NCI-H1105 (cell line): ENCODE results near the gene ALG6.

Experiments used
- DNase-seq: peaks from one replicate; lab custom pipeline; 2025; lab: John Stamatoyannopoulos, UW

Gene ALG6

DNA sequence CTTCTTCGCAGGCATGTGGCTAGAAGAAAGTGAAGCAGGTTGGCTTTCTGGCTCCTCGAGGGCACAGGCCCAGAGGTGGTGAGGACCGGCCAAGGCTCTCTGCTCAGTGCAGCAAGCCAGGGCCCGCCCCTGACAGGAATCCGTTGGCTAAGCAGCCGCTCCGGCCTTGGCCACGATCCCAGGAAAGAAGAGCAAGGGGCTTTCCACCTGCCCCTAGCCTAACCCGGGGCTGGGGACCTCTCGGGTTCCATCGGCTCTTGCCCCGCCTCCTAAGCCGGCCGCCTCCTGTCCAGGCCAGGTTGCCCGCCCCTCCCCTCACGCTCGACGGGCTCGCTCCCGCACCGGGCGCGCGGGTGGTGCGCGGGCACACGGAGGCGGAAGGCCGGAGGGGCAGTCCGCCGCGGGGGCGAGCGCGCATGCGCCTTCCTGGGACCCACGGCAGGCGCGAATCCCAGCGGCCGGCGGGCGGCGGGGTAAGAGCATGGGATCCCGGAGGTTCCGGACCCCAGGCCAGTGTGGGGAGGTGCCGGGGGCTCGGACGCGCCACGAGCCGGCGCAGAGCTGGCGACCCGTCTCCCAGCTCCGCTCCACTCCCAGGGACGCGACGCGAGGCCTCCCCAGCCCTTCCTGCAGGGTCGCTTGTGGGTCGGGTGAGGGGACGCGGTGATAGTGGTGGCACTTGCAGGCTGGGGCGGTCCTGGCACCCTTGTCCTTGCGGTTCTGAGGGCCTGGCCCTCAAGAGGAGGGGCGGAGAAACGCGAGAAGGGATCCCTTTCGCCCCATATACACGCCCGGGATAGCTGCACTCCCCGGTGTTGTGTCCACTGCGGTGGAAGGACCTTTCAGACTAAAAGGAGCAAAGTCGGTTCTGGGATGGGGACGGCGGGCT is at the start of gene ALG6:
TSS of gene ALG6 (plus strand) at position 413 of the 889 bp plus-strand sequence. CDS start 3,351 bp downstream, outside the sequence.
- DNase-seq, result peak; percentile 98

DNA sequence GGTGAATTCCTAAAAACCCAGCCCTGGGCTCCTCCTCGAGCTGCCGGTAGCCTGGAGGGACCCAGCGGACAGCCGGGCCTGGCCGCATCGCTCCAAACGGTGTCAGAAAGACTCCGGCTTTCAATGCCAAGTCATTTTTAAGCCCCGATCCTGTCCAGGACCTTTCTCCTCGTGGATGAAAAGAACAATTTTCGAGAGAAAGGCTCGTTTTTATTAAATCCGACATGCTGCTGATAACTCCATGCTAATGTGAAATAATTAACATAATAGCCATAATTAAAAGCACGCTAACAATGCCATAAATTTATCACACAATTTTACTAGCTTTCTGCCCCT is 49.6 kb upstream of the ALG6 start:
- peak; percentile 31 for DNase-seq

DNA sequence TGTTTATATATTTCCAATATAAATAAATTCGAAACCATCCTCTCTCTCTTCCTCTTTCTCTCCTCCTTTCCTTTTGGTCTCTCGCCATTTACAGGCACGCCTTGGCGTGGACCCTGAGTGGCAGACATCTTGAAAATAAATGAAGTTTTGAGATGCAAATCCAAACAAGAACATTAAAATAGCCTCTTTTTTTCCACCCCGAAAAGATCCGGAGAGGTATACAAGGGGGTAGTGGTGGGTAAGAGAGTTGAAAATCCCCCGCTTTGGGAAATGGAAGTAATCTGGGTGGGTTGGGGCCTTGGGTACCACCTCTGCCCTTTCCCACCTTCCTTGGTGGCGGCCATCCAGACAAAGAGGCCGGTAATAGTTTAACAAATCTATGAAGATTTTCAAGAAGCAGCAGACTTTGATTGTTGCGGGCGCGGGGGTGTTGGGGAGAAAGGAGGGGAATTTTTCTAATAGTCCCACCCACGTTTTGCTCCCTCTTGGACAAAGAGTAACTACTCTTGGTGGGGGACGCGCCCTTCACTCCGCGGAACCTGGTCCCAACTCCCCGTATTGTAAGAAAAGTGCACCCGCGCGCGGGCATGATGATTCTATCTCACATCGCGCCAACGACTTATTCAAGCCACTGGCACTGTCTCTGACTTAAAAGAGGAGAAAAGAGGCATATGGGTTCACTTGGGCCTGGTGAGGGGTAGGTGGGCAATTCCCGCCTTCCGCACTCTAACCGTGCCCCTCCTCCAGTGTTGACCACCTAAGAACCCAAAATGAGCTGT is 49.0 kb upstream of the ALG6 start:
- no peak for DNase-seq

DNA sequence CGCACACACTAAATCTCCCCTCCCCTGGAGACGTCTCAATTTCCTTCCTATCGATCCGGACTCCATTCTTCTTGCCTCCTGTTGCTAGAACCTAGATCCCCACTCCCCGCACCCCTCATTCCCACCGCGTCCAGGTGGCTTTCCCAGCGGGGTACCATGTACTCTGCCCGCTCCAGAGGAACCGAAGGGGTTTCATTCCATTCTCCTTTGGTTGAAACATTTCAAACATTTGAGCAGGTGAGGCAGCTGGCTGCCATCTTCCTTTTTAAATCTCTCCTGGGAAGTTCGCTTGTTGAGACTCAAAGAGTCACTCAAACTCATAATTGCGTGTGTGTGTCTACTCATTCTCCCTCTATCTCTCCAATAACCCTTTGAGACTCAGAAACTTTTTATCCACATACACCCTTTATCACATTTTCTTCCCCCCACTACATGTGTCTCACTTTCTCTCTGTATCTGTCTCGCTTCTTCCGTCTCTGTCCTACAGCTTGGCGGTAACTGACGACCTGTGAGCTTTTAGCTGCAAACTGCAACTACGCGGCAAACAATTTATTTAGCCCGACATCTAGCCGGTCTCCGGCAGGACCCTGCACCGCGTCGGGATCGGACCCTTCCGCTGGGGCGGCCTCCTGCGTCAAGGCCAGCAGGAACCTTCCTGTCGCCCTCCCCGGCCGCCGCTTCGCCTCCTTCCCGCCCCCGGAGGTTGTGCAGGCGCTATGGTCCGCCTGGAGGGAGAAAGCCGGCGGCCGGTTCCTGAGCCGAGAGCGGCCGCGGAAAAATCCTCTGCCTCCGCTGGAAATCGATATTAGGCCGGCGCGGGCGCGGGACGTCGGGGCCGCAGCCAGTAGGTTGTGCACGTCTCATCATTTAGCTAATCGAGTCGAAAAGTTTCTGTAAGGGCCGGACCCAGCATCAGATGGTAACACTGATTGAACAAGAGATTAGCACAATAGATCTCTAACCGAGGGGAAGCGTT is 48.1 kb upstream of the ALG6 start:
- no peak for DNase-seq

DNA sequence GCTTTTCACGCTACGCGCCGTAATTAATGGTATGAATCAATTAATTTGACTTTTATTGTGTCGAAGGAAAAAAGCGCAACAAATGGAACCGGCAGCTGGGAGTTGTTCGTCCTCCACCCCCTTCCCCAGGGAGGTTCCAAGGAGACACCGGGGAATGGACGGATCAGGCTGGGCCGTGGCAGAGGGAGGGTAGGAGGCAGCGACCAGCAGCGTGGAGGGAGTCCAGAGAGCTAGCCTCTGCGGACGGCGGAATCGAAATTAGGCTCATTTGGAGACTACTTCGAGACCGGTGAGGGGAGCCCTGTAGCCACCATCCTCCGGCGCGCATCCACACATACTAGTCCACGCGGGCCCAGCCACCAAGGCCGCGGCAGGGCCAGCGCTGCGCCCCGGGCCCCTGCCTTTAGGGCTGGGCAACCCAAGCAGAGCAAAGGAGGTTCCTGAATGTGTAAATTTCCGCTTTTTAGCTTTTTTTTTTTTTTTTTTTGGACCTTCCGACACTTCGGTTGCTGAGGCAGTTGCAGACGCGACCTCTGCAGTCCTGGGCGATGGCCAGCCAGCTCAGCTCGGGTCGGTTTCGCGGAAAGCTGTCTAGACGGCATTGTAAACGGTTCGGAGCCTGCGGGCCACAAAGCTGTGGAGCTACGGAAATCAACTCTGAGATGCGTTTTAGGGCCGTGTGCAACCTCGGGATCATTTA is 47.3 kb upstream of the ALG6 start:
- no peak for DNase-seq

DNA sequence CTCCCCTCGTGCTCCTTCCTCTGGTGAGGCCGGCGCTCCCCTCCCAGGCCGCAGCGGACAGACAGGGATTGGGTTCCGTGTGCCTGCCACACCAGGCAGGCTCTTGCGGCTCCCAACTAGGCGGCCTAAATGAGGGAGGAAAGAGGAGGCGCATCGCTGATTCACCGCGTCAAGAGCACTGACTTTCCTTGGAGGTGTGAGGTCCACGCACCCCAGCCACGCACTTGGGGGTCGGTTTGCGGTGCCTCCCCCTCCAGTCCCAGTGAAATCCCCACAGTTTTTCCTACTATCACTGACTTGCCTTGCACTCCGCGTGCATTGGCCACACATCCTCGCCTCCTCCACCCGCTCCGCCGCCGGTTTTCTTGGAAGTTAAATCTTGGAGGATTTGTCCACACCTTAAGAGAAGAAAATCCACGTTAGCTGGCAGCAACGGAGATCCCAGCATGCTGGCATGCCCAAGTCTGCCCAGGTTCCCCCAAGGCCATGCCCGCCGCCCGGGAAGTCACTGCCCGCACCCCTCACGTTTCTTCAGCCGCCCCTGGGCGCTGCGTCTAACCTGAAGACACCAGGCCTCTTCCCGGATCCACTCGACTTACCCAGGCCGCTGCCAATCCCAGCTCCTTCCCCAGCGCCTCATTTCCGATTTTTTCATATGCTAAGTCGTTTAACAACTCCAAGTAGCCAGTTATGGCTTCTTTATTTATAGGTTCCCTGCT is 46.2 kb upstream of the ALG6 start:
- DNase-seq, result no peak

DNA sequence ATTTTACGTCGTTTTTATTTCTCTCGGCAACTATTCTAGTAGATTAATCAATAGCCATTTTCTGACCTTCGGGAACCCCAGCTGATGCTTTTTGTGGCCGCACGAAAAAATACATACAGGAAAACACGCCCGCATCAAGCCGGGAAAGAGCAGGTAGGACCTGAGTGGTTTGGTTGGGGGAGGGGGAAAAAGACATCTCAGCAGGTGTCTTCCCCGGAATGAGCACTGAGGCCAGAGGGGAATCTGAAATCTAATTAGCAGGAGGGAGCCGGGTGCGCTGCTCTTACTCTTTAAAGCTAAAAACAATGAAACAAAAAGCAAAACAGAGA is 45.7 kb upstream of the ALG6 start:
- DNase-seq, result no peak

DNA sequence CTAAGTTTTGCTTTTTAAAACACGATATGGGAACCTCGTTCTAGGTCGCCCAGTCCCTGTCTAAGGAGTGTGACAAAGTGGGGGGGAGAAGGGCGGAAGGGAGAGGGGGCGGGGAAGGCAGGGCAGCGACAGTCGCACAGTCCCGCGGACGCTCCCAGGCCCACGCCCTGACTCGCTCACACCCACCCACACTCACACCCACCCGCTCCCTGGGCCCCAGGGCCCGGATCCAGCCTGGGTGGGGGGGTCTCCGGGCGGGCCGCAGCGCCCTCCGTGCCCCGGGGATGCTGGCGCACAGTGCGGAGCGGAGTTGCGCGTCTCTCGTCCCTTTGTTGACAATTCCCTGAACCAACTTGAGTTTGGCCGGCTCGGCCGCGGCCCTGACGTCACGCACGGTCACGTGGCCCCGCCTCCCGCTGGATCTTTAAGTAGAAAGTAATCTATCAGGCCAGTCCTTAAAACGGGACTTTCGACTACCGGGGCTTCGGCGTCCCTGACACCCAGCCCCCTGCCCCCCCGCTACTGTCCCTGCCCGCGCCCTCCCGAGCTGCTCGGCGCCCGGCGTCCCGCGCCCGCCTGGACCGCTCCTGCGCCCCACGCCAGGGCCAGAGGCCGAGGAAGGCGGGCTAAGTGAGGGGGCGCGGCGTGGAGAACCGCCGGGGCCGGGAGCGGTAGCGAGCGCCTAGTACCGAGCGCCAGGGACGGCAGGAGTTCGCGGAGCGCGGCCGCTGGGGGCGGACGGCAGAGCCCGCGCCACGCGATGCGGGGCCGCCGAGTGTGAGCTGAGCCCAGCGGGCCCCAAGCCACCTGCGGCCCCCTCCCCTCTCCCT is 45.1 kb upstream of the ALG6 start, which contains the start of gene FOXD3:
TSS of gene FOXD3 (plus strand) at position 454 of the 830 bp plus-strand sequence. CDS start 492 bp downstream, outside the sequence.
- DNase-seq, result peak; percentile 62

DNA sequence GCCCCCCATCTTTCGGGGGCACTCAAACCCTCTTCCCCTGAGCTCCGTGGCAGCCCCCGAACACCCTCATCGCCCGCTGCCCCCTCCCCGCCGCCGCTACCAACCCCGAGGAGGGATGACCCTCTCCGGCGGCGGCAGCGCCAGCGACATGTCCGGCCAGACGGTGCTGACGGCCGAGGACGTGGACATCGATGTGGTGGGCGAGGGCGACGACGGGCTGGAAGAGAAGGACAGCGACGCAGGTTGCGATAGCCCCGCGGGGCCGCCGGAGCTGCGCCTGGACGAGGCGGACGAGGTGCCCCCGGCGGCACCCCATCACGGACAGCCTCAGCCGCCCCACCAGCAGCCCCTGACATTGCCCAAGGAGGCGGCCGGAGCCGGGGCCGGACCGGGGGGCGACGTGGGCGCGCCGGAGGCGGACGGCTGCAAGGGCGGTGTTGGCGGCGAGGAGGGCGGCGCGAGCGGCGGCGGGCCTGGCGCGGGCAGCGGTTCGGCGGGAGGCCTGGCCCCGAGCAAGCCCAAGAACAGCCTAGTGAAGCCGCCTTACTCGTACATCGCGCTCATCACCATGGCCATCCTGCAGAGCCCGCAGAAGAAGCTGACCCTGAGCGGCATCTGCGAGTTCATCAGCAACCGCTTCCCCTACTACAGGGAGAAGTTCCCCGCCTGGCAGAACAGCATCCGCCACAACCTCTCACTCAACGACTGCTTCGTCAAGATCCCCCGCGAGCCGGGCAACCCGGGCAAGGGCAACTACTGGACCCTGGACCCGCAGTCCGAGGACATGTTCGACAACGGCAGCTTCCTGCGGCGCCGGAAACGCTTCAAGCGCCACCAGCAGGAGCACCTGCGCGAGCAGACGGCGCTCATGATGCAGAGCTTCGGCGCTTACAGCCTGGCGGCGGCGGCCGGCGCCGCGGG is 44.2 kb upstream of the ALG6 start:
- peak; percentile 63 for DNase-seq

DNA sequence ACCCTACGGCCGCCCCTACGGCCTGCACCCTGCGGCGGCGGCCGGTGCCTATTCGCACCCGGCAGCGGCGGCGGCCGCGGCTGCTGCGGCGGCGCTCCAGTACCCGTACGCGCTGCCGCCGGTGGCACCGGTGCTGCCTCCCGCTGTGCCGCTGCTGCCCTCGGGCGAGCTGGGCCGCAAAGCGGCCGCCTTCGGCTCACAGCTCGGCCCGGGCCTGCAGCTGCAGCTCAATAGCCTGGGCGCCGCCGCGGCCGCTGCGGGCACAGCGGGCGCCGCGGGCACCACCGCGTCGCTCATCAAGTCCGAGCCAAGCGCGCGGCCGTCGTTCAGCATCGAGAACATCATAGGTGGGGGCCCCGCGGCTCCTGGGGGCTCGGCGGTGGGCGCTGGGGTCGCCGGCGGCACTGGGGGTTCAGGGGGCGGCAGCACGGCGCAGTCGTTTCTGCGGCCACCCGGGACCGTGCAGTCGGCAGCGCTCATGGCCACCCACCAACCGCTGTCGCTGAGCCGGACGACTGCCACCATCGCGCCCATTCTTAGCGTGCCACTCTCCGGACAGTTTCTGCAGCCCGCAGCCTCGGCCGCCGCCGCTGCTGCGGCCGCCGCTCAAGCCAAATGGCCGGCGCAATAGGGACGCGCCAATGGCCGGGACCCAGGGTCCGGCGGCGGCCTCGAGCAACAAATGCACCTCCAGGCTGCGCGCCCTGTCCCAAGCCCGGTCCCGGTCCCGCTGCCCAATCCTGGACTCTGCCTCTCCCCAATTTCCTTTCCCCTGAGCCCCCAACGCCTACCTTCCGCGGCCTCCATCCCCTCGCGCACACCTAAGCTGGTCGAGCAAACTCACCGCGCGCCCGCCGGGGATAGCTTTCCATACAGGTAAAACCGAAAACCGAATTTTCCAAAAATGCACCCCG is 43.3 kb upstream of the ALG6 start:
- DNase-seq, result no peak

DNA sequence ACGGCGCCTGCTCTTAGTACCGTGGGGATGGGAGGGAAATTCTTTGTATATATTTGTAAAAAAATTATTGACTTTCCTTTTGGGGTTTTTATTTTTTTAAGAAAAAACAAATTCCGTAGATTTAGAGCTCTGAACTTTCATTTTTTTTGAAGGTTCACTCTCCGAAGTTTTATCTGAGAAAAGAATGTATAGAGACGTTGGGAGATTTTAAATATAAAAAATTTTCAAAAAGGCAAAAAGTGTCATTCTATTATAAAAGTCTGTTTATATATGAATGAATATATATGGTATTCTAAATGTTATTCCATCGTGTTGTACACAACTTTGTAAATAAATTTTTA is 42.7 kb upstream of the ALG6 start:
- DNase-seq, result no peak

DNA sequence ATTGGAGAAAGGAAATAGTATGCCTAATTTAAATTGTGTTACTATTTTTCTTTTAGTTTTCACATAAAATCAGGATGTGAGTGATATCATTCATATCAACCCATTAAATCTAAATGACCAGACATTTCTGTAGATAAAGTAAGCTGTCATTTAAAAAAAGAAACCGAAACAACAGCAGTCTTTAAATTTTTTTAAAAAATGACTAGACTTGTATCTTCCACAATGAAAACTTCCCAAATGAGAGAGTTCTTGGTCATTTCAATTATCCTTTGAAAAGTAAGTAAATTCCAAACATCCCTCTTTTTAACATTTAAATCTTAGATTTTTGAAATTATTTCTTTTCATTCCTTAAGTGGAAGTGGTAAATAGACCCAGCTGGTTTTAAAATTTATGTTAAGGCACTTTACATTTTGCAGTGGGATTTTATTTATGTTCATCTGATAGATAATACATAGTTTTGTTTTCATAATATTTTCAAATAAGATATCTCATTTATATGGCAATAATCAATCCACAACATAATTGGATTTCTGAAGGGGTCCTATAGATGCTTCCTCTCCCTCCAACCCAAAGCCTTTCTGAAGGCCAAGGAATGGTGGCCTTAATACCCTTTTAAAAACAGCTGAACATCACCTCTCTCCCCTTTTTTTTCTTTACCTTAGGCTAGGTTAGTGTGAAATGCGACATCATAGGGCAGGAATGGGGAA is 42.0 kb upstream of the ALG6 start:
- DNase-seq, result no peak

DNA sequence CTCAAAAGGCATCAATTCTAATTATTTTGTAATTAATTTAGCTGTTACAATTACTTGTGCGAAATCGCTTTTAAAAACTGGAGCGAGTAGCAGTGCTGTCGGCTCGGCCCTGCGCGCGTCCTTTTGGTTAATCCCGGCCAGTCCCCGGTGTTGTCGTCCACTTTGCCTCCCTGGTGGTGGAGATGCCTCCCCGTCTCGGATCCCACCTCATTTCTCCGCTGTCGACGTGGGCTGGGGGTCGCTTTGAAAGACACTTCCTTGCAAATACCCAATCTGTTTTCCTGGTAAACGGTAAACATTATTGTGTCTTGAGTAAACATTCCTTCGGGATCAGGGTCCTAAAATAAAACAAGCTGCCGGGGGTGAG is 41.3 kb upstream of the ALG6 start:
- DNase-seq, result no peak

DNA sequence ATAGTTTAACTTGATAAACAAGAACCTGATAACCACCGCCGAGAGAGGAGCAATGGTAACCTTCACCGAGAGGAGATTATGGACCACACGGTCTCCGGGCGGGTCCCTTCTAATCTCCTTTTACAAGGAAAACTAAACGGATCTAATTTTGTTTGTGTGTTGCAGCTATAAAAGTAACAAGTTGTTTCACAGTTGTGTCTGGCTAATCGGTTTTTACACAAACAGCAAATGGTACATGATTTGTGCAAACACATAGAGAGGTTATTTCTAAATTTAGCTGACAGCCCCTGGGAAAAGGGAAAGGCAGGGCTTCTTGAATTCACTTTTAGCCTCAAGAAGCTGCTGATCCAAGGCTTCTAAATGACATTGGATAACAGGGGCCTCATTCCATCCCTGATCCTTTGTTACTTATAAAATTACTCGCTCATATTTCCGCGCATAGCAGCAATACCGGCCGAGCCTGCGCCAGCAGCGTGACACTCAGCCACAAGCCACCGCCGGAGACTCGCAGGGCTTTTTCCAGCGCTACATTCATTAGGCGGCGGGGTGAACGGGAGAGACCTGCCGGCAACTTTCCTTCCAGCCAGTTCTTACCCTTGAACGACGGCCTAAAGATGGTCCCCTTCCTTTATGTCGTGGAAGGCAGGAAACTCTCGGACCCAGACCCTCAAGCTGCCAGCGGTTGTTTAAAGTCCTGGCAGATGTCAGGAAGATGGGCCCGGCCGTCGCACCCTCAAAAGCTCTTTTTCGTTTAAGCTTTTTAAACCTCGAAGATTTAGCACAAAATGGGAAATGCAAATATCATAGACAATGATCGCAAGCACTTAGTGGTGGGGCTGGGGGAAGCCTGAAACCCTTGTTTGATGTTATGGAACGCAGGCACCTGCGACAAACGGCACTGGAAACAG is 40.7 kb upstream of the ALG6 start:
- DNase-seq, result no peak

DNA sequence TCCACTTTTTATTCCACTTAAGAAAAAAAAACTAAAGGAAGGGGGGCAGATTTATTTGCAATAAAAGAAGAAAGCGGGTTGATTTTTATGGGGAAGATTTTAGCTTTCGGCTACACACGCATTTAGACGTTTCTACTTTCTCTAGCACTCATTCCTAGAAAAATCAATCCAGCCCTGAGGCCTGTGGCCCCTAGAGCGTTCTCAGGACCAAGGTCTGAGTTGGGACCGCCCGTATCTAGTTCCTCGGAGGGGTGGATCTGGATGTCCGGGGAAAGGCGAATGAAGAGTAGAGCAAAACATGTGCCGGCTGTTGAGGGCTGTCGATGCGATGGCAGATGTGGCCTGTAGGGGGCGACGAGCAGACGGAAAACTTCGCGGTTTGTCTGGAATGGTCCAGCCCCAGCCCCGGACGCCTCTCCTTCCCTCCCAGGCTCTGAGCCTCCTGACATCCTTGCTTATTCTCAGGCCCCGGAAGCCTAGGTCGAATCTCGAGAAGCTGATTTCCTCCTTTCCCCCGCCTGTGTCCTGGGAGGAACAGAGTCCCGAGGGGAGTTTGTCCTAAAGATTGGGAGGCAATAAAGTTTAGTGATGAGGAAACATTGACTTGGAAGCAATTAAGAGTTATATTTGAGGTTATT is 39.9 kb upstream of the ALG6 start:
- peak; percentile 23 for DNase-seq

DNA sequence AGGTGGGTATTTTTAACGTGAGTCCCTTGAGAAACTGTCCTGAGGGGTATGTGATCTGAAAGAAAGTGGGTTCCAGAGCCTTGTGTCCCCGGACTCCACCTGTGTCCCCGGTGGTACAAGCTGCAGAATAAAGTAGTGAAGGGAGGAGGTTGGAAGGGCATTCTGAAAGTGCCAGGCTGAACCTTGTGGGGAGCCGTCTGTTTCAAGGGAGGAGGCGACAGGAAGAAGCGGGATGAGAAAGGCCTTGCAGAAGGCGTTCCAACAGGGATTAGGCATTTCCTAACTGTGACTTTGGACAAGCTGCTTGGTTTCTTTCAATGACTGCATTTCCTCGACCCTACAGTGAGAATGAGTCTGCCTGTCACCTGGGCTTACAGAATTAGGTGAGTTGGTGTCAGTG is 39.3 kb upstream of the ALG6 start:
- no peak for DNase-seq
